ENCODE measurements around the gene PGBD4.

DNA sequence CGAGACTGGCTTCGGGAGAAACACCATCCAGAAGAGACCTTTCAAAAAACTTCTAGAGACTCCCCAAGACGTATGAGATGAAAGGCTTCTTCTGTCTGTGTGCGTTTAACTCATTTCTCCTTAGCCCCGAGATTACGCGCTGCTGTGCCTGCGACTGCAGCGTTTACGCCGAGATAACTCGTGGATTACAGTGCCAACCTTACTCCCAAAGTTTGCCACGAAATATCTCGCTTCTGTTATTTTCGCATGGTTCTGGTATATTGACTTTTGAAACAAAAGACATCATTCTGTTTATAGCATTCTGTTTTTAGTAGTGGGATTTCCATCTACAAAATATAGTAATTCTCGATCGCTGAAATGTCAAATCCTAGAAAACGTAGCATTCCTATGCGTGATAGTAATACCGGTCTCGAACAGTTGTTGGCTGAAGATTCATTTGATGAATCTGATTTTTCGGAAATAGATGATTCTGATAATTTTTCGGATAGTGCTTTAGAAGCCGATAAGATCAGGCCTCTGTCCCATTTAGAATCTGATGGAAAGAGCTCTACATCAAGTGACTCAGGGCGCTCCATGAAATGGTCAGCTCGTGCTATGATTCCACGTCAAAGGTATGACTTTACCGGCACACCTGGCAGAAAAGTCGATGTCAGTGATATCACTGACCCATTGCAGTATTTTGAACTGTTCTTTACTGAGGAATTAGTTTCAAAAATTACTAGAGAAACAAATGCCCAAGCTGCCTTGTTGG is 467 bp downstream of the PGBD4 start:
- TF ChIP-seq, protein P1, sequence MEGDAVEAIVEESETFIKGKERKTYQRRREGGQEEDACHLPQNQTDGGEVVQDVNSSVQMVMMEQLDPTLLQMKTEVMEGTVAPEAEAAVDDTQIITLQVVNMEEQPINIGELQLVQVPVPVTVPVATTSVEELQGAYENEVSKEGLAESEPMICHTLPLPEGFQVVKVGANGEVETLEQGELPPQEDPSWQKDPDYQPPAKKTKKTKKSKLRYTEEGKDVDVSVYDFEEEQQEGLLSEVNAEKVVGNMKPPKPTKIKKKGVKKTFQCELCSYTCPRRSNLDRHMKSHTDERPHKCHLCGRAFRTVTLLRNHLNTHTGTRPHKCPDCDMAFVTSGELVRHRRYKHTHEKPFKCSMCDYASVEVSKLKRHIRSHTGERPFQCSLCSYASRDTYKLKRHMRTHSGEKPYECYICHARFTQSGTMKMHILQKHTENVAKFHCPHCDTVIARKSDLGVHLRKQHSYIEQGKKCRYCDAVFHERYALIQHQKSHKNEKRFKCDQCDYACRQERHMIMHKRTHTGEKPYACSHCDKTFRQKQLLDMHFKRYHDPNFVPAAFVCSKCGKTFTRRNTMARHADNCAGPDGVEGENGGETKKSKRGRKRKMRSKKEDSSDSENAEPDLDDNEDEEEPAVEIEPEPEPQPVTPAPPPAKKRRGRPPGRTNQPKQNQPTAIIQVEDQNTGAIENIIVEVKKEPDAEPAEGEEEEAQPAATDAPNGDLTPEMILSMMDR (IDR thresholded peaks at IDR 0.05 in 8 of 11, conservative IDR thresholded peaks at IDR 0.05 in 3 of 11): no peak
- TF ChIP-seq POLR2A (IDR thresholded peaks at IDR 0.05): no peak
